OCI-LY7 (cell line): ENCODE measurements around the gene KDM8.

Experiments used
- EZH2phosphoT487 ChIP-seq: fragments of 200-600 bp; sonication (generic); IDR thresholded peaks from 2 replicates; pipeline ENCODE4 v1.6.1; 2018; ENCODE audit warnings: low read depth, borderline replicate concordance, mild to moderate bottlenecking, mixed run types, antibody characterized with exemption, low read length, moderate library complexity, mixed read lengths
- TF ChIP-seq, protein P1 (sequence below): fragments of 200-600 bp; sonication (generic); conservative IDR thresholded peaks from 2 replicates; pipeline ENCODE4 v1.5.1; 2014; ENCODE audit warnings: mild to moderate bottlenecking, antibody characterized with exemption, low read length, moderate library complexity, mixed read lengths

DNA sequence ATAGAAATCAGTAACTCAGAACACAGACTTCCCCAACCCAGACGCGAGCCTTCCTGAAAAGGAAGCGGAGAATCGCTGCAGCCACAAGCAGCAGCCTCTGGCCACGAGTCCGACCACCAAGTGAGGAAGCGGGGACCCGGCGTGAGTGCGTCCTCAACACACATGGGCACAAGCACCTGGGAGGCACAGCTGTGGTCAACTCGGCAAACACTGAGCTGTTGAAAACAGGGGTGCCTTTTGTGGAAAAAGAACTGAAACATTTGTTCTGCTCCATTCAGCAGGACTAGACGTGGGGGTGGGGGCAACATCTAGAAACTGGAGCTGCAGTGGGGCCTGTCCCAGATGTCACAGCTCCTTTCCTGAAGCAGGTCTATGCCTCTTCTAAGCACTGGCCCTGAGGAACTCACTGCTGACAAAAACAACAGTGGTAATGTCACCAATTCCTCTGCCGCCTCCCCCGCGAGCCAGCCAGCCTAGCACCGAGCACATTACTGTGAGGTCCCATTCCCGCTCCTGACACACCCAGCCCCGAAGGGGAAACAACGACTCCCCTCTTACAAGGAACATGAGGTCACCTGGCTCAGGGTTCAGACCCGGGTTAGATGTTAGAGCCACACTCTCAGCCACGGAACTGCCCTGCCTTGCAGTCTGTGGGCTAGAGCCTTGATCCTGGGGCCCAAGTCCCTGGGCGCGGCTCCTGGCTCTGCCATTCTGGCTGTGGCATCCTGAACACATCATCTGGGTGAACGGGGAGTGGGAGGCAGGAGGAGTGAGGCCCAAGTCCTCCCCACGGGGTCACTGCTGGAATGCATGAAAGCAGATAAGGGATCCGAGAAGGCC is 29.0 kb downstream of the KDM8 start:
- TF ChIP-seq, protein P1, sequence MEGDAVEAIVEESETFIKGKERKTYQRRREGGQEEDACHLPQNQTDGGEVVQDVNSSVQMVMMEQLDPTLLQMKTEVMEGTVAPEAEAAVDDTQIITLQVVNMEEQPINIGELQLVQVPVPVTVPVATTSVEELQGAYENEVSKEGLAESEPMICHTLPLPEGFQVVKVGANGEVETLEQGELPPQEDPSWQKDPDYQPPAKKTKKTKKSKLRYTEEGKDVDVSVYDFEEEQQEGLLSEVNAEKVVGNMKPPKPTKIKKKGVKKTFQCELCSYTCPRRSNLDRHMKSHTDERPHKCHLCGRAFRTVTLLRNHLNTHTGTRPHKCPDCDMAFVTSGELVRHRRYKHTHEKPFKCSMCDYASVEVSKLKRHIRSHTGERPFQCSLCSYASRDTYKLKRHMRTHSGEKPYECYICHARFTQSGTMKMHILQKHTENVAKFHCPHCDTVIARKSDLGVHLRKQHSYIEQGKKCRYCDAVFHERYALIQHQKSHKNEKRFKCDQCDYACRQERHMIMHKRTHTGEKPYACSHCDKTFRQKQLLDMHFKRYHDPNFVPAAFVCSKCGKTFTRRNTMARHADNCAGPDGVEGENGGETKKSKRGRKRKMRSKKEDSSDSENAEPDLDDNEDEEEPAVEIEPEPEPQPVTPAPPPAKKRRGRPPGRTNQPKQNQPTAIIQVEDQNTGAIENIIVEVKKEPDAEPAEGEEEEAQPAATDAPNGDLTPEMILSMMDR: no peak
- TF ChIP-seq EZH2phosphoT487: no peak
